ENCODE results near the gene LARP6. TPM values are rescaled to one million over a fixed set of nuclear protein-coding genes. Genes with fewer than 3 reads are reported as not detected.
"Not testable (repeated sequence)": the region's sequence is repeated elsewhere in the genome, so short reads cannot be mapped to it uniquely, and the experiment has no call there.

The LARP6 gene
- total RNA-seq, 2 experiments from 2014 or later, result 0.31 TPM; not detected in 1

GRCh38 chr15:70810916-70811578 lies 42.9 kb downstream of the LARP6 start:
- H3K27me3 ChIP-seq (ENCODE audit: control insufficient read depth in 1 of 2, insufficient read depth in 2 of 2, low read length in 2 of 2), result peaks cover 3 to 4% of the 10 kb centered on the region in 2 experiments
- peaks cover 15% of the 10 kb centered on the region for H3K27me3 Mint-ChIP-seq
- no peak for TF ChIP-seq CTCF (IDR thresholded peaks at IDR 0.05)
- no peaks in the 10 kb centered on the region for H3K4me1 ChIP-seq (ENCODE audit: insufficient read depth, low read length)
- H3K4me1 Mint-ChIP-seq (ENCODE audit: low read depth), result no peaks in the 10 kb centered on the region
- ChIA-PET POLR2A (interaction anchor here (0.7 kb wide), 1 partner anchor 57 kb away, joined by 3 read pairs; no protein-coding TSS in a partner anchor), CTCF (interaction anchor here (1.1 to 1.9 kb wide), 2 partner anchors 9 to 1335 kb away, joined by 3 to 4 read pairs; no protein-coding TSS in a partner anchor)
- no peak for ATAC-seq (ENCODE audit: poor library complexity)
- H3K27ac Mint-ChIP-seq, result no peak overlapping the region
- H3K4me3 ChIP-seq (ENCODE audit: low read length), result no peak overlapping the region
- intact Hi-C loops (cut with DNase I, micrococcal nuclease), result loop anchor here in 1 of 2 experiments (2.0 to 10.0 kb wide), 2 partner anchors 130 to 1756 kb away; no protein-coding TSS in a partner anchor
- no peaks in the 10 kb centered on the region for H3K9me3 Mint-ChIP-seq
- no peaks in the 10 kb centered on the region for H3K36me3 Mint-ChIP-seq (ENCODE audit: low read depth)
- no peaks in the 10 kb centered on the region for H3K36me3 ChIP-seq (ENCODE audit: insufficient read depth, low read length)
- no peak overlapping the region for H3K4me3 Mint-ChIP-seq
- H3K27ac ChIP-seq (ENCODE audit: low read depth in 1 of 2, low read length in 2 of 2), result no peak overlapping the region
- DNase-seq, result no peak
- H3K9me3 ChIP-seq (ENCODE audit: control insufficient read depth in 1 of 2, insufficient read depth in 1 of 2, low read length in 2 of 2), result no peaks in the 10 kb centered on the region

- peaks cover 3 to 4% of the 10 kb centered on the region in 2 experiments for H3K27me3 ChIP-seq (ENCODE audit: control insufficient read depth in 1 of 2, insufficient read depth in 2 of 2, low read length in 2 of 2)
- no peak overlapping the region for H3K27ac ChIP-seq (ENCODE audit: low read depth in 1 of 2, low read length in 2 of 2)
- Mint-ChIP-seq H3K4me1 (ENCODE audit: low read depth) (no peaks in the 10 kb centered on the region), H3K36me3 (ENCODE audit: low read depth) (no peaks in the 10 kb centered on the region), H3K27me3 (peaks cover 13% of the 10 kb centered on the region), H3K9me3 (no peaks in the 10 kb centered on the region), H3K27ac (no peak overlapping the region), H3K4me3 (no peak overlapping the region)
- H3K4me1 ChIP-seq (ENCODE audit: insufficient read depth, low read length), result no peaks in the 10 kb centered on the region
- no peak overlapping the region for H3K4me3 ChIP-seq (ENCODE audit: low read length)
- DNase-seq, result peak in 3 of 14 experiments; percentile 3 to 38 (median 19)
- no peak for ATAC-seq (ENCODE audit: poor library complexity)
- intact Hi-C loops (cut with DNase I, micrococcal nuclease), result no loop called here
- H3K36me3 ChIP-seq (ENCODE audit: insufficient read depth, low read length), result no peaks in the 10 kb centered on the region
- TF ChIP-seq CTCF (IDR thresholded peaks at IDR 0.05), result no peak
- POLR2A ChIA-PET, result no interaction called here
- CTCF ChIA-PET, result no interaction called here
- H3K9me3 ChIP-seq (ENCODE audit: control insufficient read depth in 1 of 2, insufficient read depth in 1 of 2, low read length in 2 of 2), result no peaks in the 10 kb centered on the region
Measured at GRCh38 chr15:70806992-70807712, 46.8 kb downstream of the LARP6 start.

- H3K36me3 Mint-ChIP-seq (ENCODE audit: low read depth); H3K27me3 Mint-ChIP-seq; H3K4me3 Mint-ChIP-seq; POLR2A ChIA-PET; H3K27ac Mint-ChIP-seq; H3K4me1 Mint-ChIP-seq (ENCODE audit: low read depth); H3K9me3 Mint-ChIP-seq; H3K27me3 ChIP-seq (ENCODE audit: control insufficient read depth in 1 of 2, insufficient read depth in 2 of 2, low read length in 2 of 2); H3K4me1 ChIP-seq (ENCODE audit: insufficient read depth, low read length); H3K4me3 ChIP-seq (ENCODE audit: low read length); DNase-seq; ATAC-seq (ENCODE audit: poor library complexity); CTCF ChIA-PET; H3K27ac ChIP-seq (ENCODE audit: low read depth in 1 of 2, low read length in 2 of 2); H3K9me3 ChIP-seq (ENCODE audit: control insufficient read depth in 1 of 2, insufficient read depth in 1 of 2, low read length in 2 of 2); H3K36me3 ChIP-seq (ENCODE audit: insufficient read depth, low read length); intact Hi-C loops (cut with DNase I, micrococcal nuclease): not testable (repeated sequence)
Measured at GRCh38 chr15:70804388-70804787, 49.6 kb downstream of the LARP6 start.

All from CD4-positive, alpha-beta T cell (primary cell).